ENCODE data around the gene IGSF8.
"Not testable (repeated sequence)": the region's sequence is repeated elsewhere in the genome, so short reads cannot be mapped to it uniquely, and the experiment has no call there.

IGSF8 gene

GRCh38 chr1:160052936-160053335 lies 45.5 kb downstream of the IGSF8 start:
- H3K27ac ChIP-seq (ENCODE audit: poor library complexity, severe bottlenecking), result no peak overlapping the region
- TF ChIP-seq, protein P1, sequence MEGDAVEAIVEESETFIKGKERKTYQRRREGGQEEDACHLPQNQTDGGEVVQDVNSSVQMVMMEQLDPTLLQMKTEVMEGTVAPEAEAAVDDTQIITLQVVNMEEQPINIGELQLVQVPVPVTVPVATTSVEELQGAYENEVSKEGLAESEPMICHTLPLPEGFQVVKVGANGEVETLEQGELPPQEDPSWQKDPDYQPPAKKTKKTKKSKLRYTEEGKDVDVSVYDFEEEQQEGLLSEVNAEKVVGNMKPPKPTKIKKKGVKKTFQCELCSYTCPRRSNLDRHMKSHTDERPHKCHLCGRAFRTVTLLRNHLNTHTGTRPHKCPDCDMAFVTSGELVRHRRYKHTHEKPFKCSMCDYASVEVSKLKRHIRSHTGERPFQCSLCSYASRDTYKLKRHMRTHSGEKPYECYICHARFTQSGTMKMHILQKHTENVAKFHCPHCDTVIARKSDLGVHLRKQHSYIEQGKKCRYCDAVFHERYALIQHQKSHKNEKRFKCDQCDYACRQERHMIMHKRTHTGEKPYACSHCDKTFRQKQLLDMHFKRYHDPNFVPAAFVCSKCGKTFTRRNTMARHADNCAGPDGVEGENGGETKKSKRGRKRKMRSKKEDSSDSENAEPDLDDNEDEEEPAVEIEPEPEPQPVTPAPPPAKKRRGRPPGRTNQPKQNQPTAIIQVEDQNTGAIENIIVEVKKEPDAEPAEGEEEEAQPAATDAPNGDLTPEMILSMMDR (IDR thresholded peaks at IDR 0.05; ENCODE audit: poor library complexity, severe bottlenecking), result no peak
- no peaks in the 10 kb centered on the region for H3K4me1 ChIP-seq (ENCODE audit: insufficient read depth, poor library complexity, severe bottlenecking)
- no peaks in the 10 kb centered on the region for H3K36me3 ChIP-seq (ENCODE audit: low read depth)
- no peaks in the 10 kb centered on the region for H3K9me3 ChIP-seq (ENCODE audit: severe bottlenecking)
- no peaks in the 10 kb centered on the region for H3K27me3 ChIP-seq (ENCODE audit: insufficient read depth, poor library complexity, severe bottlenecking)
- no peak for ATAC-seq (ENCODE audit: low read depth)
- no peak overlapping the region for H3K4me3 ChIP-seq (ENCODE audit: severe bottlenecking)
- DNase-seq (ENCODE audit: low spot score), result no peak

GRCh38 chr1:160050619-160051018 lies 47.8 kb downstream of the IGSF8 start:
- TF ChIP-seq, protein P1 (IDR thresholded peaks at IDR 0.05; ENCODE audit: poor library complexity, severe bottlenecking), result no peak
- Histone ChIP-seq H3K4me3 (ENCODE audit: severe bottlenecking) (no peak overlapping the region), H3K36me3 (ENCODE audit: low read depth) (no peaks in the 10 kb centered on the region), H3K4me1 (ENCODE audit: insufficient read depth, poor library complexity, severe bottlenecking) (no peaks in the 10 kb centered on the region), H3K27me3 (ENCODE audit: insufficient read depth, poor library complexity, severe bottlenecking) (no peaks in the 10 kb centered on the region), H3K27ac (ENCODE audit: poor library complexity, severe bottlenecking) (no peak overlapping the region), H3K9me3 (ENCODE audit: severe bottlenecking) (no peaks in the 10 kb centered on the region)
- no peak for ATAC-seq (ENCODE audit: low read depth)
- no peak for DNase-seq (ENCODE audit: low spot score)

GRCh38 chr1:160050182-160050581 lies 48.2 kb downstream of the IGSF8 start:
- ATAC-seq (ENCODE audit: low read depth); H3K27me3 ChIP-seq (ENCODE audit: insufficient read depth, poor library complexity, severe bottlenecking); H3K27ac ChIP-seq (ENCODE audit: poor library complexity, severe bottlenecking); H3K36me3 ChIP-seq (ENCODE audit: low read depth); H3K4me3 ChIP-seq (ENCODE audit: severe bottlenecking); H3K4me1 ChIP-seq (ENCODE audit: insufficient read depth, poor library complexity, severe bottlenecking); DNase-seq (ENCODE audit: low spot score); H3K9me3 ChIP-seq (ENCODE audit: severe bottlenecking): not testable (repeated sequence)

- Histone ChIP-seq H3K9me3 (ENCODE audit: severe bottlenecking) (no peaks in the 10 kb centered on the region), H3K4me1 (ENCODE audit: insufficient read depth, poor library complexity, severe bottlenecking) (no peaks in the 10 kb centered on the region), H3K36me3 (ENCODE audit: low read depth) (no peaks in the 10 kb centered on the region), H3K27ac (ENCODE audit: poor library complexity, severe bottlenecking) (no peak overlapping the region), H3K27me3 (ENCODE audit: insufficient read depth, poor library complexity, severe bottlenecking) (no peaks in the 10 kb centered on the region), H3K4me3 (ENCODE audit: severe bottlenecking) (no peak overlapping the region)
- DNase-seq (ENCODE audit: low spot score) (no peak), ATAC-seq (ENCODE audit: low read depth) (no peak)
- TF ChIP-seq, protein P1 (IDR thresholded peaks at IDR 0.05; ENCODE audit: poor library complexity, severe bottlenecking), result no peak
These were observed 49.3 kb downstream of the IGSF8 start for GRCh38 chr1:160049101-160049500.

GRCh38 chr1:160048335-160048734 lies 50.1 kb downstream of the IGSF8 start:
- Histone ChIP-seq H3K27me3 (ENCODE audit: insufficient read depth, poor library complexity, severe bottlenecking) (no peaks in the 10 kb centered on the region), H3K9me3 (ENCODE audit: severe bottlenecking) (no peaks in the 10 kb centered on the region), H3K4me3 (ENCODE audit: severe bottlenecking) (no peak overlapping the region), H3K27ac (ENCODE audit: poor library complexity, severe bottlenecking) (no peak overlapping the region), H3K36me3 (ENCODE audit: low read depth) (no peaks in the 10 kb centered on the region), H3K4me1 (ENCODE audit: insufficient read depth, poor library complexity, severe bottlenecking) (no peaks in the 10 kb centered on the region)
- TF ChIP-seq, protein P1 (IDR thresholded peaks at IDR 0.05; ENCODE audit: poor library complexity, severe bottlenecking), result no peak
- no peak for ATAC-seq (ENCODE audit: low read depth)
- DNase-seq (ENCODE audit: low spot score), result no peak

Data from RWPE2 (cell line).